ENCODE measurements around the gene ZNF692.

Gene ZNF692

DNA sequence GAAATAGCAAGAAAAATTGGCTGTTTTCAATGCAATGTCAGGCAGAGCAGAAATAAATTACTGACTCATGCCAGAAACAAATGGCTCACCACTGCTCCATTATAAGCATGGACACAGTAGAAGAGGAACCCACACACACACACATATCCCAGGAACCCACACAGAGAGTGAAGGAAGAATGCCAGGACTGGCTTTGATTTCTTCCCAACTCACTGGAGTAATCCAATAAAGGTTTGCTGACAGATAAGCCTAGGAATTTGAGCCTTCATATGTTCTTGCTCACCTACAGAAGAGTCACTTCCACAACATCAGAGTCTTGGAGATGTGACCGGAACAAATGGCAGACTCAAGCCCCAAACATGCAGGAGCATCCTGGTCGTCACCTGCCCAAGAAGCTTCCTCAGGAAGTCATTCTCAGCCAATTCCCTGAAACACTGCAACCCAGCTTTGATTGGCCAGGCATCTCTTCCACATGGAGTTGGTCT is 35.3 kb downstream of the ZNF692 start:
- DNase-seq = no peak

DNA sequence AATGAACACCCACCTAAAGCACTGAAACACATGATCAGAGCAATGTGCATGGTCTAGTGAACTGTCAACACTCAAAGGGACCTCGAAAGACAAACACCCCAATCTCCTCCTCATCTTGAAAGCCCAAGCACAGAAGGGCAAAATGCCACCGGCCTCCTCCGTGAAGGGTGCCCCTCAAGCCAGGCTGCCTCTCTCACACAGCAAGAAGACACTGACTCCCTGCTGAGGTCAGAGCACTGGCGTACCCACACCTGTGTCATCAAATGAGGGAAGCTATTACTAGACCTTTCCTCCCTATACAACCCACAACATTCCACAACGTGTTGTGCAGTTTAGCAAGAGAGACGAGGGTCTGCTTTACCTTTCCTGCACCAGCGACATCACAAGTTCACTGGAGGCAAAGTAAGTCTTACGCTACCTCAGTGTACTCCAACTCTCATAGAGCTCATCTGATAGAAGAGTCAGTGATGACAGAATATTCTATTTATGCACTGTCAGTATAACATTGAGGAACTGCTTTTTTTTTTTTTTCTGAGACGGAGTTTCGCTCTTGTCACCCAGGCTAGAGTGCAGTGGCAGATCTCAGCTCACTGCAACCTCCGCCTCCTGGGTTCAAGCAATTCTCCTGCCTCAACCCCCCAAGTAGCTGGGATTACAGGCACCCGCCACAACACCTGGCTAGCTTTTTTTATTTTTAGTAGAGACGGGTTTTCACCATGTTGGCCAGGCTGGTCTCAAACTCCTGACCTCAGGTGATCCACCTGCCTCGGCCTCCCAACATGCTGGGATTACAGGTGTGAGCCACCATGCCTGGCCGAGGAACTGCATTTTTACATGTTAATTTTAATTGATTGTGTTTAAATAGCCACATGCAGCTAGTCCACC is 36.5 kb downstream of the ZNF692 start:
- no peak for DNase-seq

DNA sequence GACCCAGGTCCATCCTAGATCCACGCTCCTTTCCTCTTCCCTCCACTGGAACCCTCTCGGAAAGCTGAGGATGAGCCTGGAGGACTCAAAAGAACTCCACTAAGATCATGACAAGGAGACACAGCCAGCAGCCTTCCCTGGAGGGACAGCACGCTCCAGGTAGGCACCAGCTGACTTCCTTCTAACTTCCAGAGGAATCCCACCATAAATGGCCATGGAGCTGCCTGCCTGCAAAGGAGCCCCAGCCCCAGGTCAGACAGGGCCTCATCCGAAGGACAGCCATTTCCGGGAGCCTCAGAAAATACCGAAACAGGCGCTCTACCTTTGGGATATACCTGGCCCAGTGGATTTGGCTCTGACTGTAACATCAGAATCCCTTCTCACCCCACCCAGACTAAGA is 37.2 kb downstream of the ZNF692 start:
- DNase-seq = no peak

DNA sequence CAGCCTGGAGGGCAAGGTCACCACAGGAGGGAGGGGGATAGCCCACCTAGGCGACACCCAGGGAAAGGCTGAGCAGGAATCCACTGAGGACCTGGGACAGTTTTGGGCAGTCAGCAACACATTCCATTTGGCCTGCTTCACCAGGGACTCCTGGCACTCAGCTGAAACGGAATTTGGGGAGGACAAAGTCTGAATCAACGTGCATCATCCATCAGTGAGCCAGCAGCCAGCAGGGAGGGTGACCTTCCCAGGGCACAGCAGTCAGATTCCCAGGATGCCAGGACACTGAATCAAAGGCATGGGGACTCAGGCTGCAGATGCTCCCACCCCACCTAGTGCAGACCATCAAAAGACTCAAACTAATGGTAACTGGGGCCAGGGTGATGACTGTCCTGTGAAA is 37.8 kb downstream of the ZNF692 start:
- DNase-seq = no peak

DNA sequence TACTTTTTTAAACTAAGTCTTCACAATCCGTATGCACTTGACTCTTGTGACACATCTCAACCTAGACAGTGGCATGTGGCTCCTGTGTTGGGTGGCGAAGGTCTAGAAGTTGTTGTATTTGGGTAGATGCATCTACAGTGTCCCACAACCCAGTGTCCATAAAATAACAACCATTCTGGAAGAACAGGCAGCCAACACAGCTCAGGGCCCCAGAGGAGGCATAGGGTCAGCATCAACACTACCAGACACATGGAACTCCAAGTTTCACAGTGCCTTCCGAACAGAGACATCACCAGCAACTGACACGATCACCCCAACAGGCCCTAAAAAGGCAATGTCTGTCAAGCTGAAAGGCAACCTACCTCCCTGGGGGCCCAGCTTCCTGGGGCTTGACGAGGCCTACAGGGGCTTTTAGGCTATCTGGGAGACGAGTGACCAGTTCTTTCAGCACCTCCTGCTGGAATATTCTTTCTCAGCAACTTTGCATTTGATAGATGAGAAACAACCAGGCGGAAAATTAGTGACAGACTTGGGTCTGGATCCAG is 38.8 kb downstream of the ZNF692 start:
- no peak for DNase-seq

DNA sequence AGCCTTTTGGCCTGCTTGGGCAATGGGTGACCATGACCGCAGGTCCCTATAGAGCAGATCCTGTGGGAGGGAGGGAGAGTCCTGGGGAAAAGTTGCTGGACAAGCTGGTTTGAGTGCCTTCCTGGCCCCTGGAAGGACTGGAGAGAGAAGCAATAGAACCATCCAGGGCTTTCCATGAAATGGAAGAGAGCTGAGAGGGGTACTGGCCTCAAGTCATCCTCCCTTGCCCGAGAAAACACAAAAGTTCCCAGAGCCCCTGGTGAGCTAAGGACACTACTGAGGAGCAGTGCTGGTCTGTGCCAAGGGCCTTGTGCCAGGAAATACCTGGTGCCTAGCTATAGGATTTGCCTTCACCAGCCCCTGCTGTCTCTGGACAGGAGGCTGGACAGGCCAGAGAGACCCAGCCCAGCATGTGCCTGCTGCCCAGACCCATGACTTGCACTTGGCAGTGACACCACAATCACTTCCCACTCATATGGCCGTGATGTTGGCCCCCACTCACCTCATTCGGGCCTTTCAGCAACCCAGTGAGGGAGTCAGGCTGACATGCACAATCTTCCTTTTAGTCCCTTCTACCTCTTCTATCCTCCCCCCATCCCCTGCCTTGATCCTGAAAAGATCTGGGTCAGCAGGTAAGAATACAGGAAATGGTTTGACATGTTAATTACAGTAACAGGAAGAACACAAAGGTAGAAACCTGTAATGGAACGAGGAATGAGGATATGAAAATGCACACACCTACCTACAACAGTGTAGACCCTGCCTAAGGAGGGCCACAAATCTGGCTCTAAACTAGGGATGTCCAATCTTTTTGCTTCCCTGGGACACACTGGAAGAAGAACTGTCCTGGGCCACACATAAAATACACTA is 40.1 kb downstream of the ZNF692 start:
- no peak for DNase-seq

DNA sequence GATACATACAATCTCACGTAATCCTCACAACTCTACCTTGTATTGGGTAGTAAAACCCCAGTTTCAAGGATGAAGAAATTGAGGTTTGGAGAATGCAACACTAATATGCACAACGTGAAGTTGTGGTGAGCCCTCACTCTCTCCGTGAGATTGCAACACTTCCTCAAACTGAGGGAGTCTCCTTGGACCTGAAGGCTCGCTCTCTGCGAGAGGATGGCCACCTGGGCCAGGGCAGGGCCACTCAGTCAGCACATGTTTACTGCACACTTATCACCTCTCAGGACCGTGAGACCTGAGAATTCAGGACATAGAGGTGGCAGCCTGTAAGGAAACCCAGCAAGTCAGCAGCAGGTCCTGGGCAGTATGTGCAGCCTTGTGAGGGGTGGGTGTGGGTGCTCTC is 41.8 kb downstream of the ZNF692 start:
- DNase-seq = no peak

DNA sequence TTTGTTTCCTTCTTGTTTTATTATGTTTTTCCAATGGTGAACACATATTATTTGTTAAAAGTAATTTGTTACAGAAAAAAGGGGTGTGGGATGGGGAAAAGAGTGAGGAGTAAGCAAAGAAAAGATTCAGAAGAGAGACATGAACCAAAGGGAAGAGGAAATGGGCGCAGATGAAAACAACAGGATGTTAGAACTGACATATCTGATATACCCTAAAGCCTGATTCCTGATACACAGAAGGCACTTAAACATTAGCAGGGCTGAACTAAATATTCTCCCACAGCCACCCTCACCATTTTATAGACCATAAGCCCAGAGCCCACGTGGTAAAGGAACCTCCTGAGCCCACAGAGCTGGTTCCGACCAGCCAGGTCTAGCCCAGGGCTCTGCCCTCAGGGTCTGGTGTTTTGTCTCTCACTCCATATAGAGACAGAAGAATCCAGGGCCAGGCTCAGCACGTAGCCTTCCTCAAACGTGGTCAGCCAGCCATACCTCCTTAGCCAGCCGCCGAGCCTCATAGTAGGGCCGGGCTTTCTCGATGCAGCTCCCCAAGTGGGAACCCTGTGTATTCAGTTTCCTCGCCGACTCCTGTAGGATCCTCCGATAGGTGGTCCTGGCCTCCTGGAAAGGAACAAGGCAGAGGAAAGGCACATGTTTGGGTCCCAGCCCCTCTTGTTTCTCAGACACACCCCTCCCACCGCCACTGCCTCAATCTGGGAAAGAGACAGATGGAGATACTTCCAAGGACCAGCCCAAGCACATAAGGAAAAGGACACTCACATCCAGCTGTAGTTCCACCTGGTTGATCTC is 42.6 kb downstream of the ZNF692 start:
- DNase-seq = no peak

DNA sequence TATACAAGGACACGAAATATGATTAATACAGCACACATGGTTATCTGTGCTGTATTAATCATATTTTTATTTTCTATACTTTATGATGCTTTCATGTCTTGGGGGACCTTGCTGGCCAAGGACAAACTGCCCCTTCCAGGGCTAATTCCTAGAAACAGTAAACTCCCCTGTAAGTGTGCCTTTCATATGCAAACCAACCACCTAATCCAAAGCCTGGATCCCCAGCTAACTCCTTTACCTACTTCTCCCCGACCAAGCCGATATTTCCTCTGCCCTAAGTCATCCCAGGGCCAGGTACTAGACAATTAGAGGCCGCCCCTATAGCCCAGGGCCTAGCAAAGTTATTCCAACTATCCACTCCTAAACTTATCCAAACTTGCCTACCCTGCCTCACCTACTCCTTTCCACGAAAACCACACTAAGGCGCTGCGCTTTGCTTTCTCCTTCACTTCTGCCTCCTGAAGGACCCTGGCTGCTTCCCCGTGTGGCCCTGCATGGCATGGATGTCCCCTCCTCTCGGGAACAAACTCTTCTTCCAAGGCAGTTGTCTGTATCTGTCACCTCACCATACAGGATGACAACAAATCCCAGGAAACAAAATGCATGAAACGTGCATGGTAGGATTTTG is 43.4 kb downstream of the ZNF692 start:
- DNase-seq = no peak

DNA sequence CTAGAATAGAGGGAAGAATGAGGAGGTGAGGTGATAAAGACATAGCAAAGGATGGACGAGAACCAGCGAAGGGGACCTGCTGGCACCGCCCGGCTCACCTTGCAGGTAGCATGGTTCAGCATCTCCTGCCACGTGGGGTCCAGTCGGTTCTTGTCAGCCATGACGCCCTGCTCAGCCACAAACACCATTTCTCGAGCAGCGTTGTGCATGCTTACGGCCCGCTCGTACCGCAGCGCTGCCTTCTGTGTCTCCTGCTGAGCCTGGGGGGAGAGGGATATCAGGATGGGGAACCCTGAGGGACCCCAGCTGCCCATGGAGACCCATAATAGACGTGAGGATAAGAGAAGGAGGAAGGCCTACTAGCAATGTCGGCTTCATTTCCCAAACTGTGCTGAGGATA is 44.5 kb downstream of the ZNF692 start:
- DNase-seq = no peak

DNA sequence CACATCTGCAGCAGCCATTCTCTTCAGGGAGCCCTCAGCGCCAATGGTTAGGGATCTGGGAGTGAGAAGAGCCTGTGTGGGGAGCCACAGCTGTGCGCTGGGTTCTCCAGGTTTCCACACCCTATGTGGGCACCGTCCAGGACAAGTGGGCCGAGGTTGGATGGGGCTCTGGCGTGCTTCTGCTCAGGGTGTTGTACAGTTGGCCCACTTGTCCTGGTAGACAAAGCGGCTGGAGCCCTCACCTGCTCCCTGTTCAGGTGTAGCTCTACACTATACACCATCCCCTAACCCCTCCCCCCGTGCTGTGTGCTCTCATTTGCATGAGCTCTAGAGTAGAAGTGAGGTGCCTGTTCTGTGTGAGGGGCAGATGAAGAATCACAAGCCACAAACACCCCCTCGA is 45.3 kb downstream of the ZNF692 start:
- DNase-seq = no peak

DNA sequence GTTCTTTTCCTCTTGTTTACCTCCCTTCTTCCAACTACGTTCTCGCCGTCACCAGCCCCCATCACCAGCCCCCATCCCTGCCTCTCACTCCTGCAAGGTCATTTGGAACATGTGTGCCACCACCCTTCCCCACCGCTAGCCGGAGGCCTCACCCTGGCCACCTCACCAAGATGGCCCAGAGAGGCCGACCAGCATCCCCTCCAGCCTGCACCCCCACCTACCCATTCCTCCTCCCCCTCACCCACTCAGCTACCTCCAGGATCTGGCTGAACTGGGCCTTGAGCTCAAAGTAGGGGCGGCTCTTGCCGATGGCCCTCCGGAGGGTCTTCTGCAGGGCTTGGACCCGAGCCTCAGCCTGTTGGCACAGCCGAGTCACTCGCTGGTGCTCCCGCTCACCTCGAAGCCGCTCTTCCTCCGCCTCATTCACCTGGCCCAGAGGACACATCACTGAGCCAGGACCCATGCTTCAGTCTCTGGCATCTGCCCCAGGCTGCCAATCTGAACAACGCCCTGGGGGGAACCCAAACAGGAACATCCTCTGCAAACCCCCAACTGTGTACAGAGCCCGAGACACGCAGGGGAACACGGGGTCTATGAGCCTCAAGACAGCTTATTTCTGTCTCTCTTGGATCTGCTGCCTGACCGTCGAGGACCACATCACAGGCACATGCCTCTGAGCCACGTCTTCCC is 46.0 kb downstream of the ZNF692 start:
- DNase-seq = no peak

DNA sequence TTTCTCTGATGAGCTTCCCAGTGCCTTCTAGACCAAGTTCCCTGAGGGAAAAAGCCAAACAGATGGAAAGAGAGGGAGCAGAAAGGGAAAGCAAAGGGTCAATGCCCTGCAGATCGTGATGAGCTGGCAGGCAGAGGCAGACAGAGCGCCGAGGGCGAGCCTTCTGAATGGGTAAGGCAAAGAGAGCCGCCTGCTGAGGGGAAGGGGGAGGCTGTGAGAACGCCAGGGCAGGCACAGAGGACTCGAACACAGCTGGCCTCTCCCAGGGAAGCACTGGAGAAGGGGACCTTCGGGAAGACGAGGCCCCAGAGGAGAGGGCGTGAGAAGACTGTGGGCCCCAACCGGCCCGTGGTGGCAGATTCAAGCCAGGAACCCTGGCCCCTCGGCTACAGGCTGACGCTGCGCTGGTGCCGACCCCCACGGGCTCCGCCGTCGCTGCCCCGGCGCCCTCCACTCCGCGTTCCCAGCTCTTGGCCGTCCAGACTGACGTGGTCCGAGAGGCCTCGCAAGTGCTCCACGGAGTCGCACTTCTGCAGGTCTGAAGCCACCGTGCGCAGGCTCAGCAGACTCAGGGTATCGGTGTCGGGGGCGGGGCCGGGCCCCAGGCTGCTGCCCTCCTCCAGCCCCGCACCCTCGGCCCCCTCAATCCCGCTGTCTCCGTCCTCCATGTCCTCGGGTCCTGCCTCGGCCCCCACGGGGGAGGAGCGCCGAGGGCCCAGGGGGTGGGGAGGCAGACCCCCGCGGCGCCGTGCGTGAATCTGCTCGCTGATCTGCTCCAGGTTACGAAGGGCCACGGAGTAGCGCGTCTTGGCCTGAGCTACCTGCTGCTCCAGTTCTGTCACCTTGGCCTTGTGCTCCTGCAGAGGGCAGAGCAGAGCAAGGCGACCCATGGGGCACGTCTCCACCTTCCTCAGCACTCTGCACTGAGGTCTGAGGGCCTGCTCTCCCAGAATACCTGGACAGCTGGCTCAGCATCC is 47.1 kb downstream of the ZNF692 start:
- DNase-seq = no peak

DNA sequence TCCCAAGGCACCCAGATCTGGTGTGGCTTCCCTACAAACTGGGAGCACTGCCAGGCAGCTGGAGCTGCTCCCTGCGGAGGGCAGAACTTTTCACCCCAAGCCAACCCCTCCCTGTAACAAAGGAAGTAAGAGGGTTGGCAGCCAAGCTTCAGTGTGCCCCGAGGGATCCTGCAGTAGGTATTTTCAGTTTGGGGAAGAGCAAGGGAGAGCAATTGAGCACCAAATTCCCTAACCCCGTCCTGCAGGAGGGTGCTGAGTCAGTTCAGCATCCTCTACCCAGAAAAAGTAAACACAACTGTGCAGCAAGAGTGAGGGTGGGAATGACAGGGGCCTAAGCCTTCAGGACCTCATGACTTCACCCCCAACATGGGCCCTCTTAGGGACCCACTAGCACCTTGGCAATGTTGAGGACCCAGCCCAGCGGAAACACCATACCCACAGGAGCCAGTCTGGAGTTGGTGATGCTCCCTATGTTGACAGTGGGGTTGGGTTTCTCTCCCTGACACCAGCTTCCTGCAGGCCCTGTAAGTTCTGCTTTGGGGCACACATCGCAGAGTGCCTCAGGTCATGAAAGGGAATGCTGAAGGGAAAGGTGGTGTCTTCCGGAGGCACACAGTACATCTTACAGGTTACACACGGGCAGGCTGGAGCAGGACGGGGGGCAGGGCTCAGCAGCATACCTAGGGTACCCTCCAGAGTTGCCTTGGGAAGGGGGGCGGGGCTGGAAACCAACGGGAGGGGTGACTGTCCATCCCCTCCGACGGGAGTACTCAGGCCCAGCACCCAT is 48.0 kb downstream of the ZNF692 start:
- no peak for DNase-seq

DNA sequence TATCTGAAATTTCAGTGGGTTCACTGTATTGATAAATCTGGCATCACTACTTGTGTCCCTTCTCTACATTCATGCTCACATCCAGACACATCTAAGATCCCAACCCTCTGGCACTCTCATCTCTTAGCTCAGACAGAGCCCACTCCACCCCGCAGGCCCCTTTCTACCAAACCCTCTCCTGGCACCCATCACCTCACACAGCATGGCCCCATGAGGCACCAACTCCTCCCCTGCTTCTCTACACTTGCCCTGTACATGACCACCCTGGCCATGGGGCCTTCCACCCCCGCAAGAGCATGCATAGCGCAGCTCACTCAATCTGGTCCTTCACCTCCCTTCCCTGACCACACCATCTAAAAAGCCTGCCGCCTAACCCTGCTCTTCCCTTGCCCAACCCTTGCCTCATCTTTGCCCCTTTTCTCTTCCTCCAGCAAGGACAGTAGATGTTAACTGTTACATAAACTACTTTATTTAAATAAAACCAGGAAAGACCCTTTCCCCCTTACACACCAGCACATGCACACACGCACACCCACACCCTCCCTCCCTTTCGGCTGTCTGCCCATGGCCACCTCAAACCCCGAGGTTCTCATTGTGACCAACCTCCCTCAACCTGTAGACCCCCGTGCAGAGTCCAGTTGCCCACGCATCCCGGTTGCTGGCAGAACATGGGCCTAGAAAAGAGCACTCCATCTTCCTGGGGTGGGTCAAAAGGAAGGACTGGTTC is 48.7 kb downstream of the ZNF692 start:
- no peak for DNase-seq

DNA sequence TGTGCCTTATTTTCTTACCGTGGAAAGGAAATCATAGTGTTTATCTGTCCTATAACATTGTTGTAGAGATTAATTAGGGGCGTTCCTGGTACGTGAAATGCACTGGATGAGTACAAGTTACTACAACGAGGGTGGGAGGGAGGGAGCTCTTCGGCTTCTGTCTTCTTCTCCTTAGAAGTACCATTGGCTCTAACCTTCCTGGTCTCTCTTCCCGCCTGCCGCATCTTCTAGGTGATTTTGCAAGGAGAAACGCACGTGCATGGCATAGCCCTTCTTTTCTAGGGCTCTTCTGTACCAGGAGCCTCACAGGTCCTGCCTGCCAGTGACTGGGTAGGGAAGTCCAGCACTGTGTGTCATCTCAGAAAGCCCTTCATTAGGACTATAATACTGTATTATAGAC is 50.0 kb downstream of the ZNF692 start:
- no peak for DNase-seq

DNA sequence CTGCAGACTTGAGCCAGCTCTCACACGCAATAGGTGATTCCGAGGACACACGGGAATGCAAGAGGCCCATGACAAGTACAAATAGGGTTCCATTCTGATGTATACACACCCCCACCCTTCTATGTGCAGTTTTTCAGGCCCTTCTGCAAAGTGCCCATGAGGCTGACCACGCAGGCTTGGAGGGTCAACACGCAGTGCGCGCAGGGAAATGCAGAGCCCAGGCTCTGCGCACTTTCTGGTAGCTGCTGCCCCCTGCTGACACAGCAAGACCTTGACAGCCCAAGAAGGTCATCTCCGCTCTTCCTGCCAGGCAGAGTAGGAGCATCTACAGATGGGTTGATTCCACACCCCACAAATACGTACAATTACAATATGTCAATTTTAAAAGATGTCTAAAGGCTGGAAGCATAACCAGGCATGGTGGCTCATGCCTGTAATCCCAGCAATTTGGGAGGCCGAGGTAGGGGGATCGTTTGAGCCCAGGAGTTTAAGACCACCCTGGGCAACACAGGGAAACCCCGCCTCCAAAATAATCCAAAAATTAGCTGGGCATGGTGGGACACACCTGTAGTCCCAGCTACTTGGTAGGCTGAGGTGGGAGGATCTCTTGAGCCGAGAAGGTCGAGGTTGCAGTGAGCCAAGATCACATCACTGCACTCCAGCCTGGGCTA is 51.7 kb downstream of the ZNF692 start:
- DNase-seq = peak; percentile 19

DNA sequence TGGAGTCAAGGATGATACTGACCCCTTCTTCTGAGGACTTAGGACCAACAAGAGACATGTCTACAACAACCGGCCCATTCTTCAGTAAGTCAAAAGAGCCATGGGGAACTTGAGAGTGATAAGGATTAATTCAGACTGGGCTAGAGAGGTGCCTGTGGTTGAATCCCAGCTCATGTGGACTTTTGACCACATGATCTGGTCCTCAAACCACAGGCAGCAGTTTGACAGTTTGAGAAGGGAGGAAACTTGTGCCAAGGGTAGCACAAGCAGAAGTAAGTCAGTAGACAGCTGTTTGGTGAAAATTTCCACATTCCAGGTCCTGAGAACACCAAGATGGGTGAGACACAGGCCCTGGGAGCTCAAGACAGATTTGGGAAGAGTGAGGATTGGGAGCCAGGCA is 53.0 kb downstream of the ZNF692 start:
- no peak for DNase-seq

Measured in NCI-H2107 (cell line).